ENCODE results near the gene ALX3.

ALX3 gene

DNA sequence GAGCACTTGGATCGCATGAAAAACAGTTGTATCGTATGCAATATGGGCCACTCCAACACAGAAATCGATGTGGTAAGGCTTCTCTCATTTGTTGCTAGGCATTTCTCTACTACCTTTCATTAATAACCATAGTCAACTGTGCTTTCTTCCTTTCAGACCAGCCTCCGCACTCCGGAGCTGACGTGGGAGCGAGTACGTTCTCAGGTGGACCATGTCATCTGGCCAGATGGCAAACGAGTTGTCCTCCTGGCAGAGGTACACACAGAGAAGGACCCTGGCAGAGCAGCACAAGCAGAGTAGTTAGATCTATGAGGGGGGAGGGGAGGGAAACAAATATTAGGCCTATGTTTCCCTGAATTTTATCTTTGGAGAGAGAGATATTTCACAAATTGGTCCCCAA, 52.1 kb downstream of the ALX3 start:
- DNase-seq (ENCODE audit: low read depth in 1 of 2, low spot score in 1 of 2): no peak
- TF ChIP-seq JUND (IDR thresholded peaks at IDR 0.05; ENCODE audit: low read depth): no peak
- in situ Hi-C loops (cut with HindIII; ENCODE audit: low pct_unique_long_range_greater_than_20kb, low sequenced_read_pairs): no loop called here

DNA sequence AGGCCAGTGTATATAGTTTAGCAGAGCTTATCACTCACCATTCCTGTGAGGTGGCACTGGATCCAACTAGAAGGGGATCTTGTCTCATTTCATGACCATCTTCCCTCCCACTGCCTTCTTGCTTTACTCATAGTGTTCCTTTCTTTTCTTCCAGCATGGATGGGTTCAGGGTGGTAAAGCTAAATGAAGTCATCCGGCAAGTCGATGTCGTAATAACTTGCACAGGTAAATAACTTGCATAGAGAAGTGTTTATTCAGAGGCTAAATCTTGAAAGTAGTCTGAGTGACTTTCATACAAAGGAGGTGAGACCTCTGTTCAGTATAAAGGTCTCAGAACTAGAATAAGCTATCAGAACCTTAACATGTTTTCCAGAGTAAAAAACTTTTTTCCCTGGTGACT, 52.7 kb downstream of the ALX3 start:
- in situ Hi-C loops (cut with HindIII; ENCODE audit: low pct_unique_long_range_greater_than_20kb, low sequenced_read_pairs): no loop called here
- TF ChIP-seq JUND (IDR thresholded peaks at IDR 0.05; ENCODE audit: low read depth): no peak
- no peak for DNase-seq (ENCODE audit: low read depth in 1 of 2, low spot score in 1 of 2)

DNA sequence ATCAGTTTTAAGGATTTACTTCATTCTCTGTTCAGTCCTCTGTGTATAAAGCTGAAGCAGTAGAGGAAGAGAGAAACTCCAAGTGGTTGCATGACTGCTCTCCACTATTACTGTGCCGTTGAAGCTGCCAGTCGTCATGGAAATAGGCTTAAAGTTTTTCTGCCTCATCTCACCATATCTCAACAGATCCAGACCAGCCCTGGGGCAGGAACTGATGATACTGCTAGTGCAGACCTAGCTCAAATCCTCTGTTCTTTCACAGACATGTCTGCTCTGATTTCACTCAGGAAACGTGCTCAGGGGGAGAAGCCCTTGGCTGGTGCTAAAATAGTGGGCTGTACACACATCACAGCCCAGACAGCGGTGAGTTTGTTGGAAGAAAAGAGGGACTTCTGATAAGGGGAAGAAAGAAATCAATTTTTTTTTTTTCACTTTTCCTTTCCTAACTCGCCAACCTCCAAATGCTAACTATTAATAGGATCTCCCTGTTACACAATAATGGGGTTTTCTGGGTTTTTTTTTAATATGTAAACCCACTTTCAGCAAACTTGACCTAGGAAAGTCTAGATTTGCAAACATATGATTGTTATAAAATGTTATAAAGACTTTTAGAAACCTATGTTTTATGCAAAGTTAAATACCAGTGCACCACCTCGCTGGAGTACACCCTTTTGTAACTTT, 58.2 kb downstream of the ALX3 start:
- TF ChIP-seq JUND (IDR thresholded peaks at IDR 0.05; ENCODE audit: low read depth): no peak
- in situ Hi-C loops (cut with HindIII; ENCODE audit: low pct_unique_long_range_greater_than_20kb, low sequenced_read_pairs): no loop called here
- no peak for DNase-seq (ENCODE audit: low read depth in 1 of 2, low spot score in 1 of 2)

DNA sequence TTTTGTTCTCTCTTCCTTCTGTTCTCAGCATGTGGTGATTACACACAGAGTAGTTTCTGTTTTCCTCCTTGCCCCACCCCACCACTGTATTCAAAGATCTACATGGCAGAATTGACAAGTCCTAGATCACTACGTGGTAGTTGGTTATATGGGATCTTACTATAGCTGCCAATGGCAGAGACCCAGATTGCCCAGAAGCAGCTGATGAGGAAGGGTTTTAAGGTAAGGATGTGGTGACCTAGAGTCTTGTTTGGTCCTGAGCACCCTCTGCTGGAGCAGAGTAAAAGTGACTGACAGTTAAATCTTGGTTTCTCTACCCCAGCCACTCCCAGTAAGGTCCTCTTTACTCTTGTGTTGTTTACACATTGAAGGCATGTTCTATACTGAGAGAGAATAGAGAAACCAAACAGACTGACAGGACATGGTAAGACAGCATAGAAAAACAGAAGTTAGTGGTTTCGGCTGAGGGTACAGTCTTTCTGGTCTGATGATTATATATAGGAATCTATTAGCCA, 58.9 kb downstream of the ALX3 start:
- in situ Hi-C loops (cut with HindIII; ENCODE audit: low pct_unique_long_range_greater_than_20kb, low sequenced_read_pairs): no loop called here
- peak; percentile 34 to 69 for DNase-seq (ENCODE audit: low read depth in 1 of 2, low spot score in 1 of 2)
- TF ChIP-seq JUND (IDR thresholded peaks at IDR 0.05; ENCODE audit: low read depth): no peak
